ENCODE results near the gene IVNS1ABP.

DNA sequence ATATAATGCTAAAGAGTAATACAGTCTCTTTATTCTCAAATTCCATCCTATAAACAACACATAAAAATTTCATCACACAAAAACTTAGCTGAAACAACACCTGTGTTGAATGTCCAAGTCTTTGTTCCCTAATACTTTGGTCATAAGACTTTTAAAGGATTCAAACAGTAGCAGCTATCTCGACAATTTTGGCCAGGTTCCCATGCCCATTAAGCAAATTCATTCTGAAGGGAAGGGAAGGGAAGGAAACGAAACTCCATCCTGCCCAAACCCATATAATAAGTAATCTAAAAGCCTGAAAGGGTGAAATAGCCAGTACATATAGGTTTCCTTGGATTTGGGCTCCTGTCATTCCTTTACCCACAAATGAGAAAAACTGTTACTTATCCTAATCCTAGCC lies 7.5 kb downstream of the IVNS1ABP start:
- TF ChIP-seq PML (IDR thresholded peaks at IDR 0.05; ENCODE audit: low read length) (no peak), CTCF (IDR thresholded peaks at IDR 0.05 in 2 of 3, conservative IDR thresholded peaks at IDR 0.05 in 1 of 3; ENCODE audit: control insufficient read depth in 2 of 3, extremely low read depth in 1 of 3, insufficient read depth in 1 of 3, low read depth in 3 of 3, low read length in 3 of 3) (no peak), EZH2 (IDR thresholded peaks at IDR 0.05; ENCODE audit: borderline replicate concordance, control insufficient read depth, low read depth, low read length) (no peak), PKNOX1 (IDR thresholded peaks at IDR 0.05) (no peak), RFX5 (IDR thresholded peaks at IDR 0.05; ENCODE audit: low read depth, low read length) (no peak), USF2 (IDR thresholded peaks at IDR 0.05; ENCODE audit: borderline replicate concordance, low read depth, low read length) (no peak), CBFB (IDR thresholded peaks at IDR 0.05; ENCODE audit: low read depth) (no peak), RAD21 (IDR thresholded peaks at IDR 0.05; ENCODE audit: insufficient read depth, low read depth, low read length) (no peak), RCOR1 (conservative IDR thresholded peaks at IDR 0.05; ENCODE audit: low read depth, low read length) (no peak)

Measured in GM12878 (cell line).